RWPE2 (cell line): ENCODE results near the gene PLD2.

ENCODE experiments used
- ATAC-seq: fragments of 200-7000 bp; cut with Tn5 transposase; 3 replicates; pipeline ENCODE4 v1.9.1; 2021; ENCODE audit warnings: low read depth
- DNase-seq: peaks from one replicate; pipeline ENCODE4 v3.0.0-alpha.2; 2020; ENCODE audit warnings: low spot score
- H3K27ac ChIP-seq: fragments of 450-650 bp; 2 replicates; pipeline ENCODE4 v1.5.1; 2017; ENCODE audit warnings: mild to moderate bottlenecking; ENCODE audit not compliant: poor library complexity, severe bottlenecking
- H3K27me3 ChIP-seq: fragments of 250-450 bp; sonication (Bioruptor Pico); 2 replicates; pipeline ENCODE4 v1.5.1; 2021; ENCODE audit warnings: mild to moderate bottlenecking, moderate library complexity; ENCODE audit not compliant: insufficient read depth, poor library complexity, severe bottlenecking
- H3K36me3 ChIP-seq: fragments of 250-450 bp; sonication (Bioruptor Pico); 2 replicates; pipeline ENCODE4 v1.5.1; 2020; ENCODE audit warnings: low read depth, mild to moderate bottlenecking, moderate library complexity
- H3K4me1 ChIP-seq: fragments of 250-450 bp; sonication (Bioruptor Pico); 2 replicates; pipeline ENCODE4 v1.5.1; 2021; ENCODE audit warnings: mild to moderate bottlenecking, moderate library complexity; ENCODE audit not compliant: insufficient read depth, poor library complexity, severe bottlenecking
- H3K4me3 ChIP-seq: fragments of 250-450 bp; sonication (Bioruptor Pico); 2 replicates; pipeline ENCODE4 v1.5.1; 2021; ENCODE audit warnings: mild to moderate bottlenecking, moderate library complexity; ENCODE audit not compliant: severe bottlenecking
- H3K9me3 ChIP-seq: fragments of 250-450 bp; sonication (Bioruptor Pico); 2 replicates; pipeline ENCODE4 v1.5.1; 2021; ENCODE audit warnings: mild to moderate bottlenecking, moderate library complexity; ENCODE audit not compliant: severe bottlenecking
- CTCF ChIP-seq: fragments of 450-650 bp; IDR thresholded peaks from one replicate; pipeline ENCODE4 v1.5.1; 2017; ENCODE audit warnings: mild to moderate bottlenecking, moderate library complexity; ENCODE audit not compliant: poor library complexity, severe bottlenecking

PLD2 gene

DNA sequence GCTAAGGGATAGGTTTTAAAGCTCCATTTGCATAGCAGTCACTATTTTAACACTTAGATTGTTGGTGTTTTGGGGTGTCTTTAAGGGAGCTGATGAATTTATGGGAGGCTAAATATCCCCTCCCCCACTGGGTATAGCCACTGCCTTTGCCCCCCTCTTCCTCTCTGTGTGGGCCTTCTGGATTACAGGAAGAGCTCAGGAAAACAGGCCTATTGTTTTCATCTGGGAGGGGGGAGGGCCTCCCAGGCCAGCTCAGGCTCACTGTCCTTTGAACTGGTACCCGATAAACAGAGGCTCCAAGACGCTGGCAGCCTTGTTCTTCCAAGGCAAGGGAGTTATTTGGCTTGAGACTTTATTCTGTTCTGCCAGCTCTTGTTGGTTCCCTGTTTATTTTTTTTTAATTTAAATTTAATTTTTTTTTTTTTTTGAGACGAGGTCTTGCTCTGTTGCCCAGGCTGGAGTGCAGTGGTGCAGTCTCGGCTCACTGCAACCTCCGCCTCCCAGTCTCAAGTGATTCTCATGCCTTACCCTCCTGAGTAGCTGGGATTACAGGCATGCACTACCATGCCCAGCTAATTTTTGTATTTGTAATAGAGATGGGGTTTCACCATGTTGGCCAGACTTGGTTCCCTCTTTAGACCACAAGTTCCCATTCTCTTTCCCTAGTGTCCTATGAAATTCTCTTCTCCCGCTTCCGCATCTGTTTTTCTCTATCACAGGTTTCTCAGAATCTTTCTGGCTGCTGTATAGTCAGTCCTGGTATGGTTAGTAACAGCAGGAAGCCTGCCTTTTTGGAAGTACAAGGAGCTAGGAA is 51.3 kb downstream of the PLD2 start:
- Histone ChIP-seq H3K4me3 (peak overlapping the region; percentile 27), H3K4me1 (peaks cover 56% of the 10 kb centered on the region), H3K27ac (peak overlapping the region; percentile 95), H3K27me3 (no peaks in the 10 kb centered on the region), H3K9me3 (no peaks in the 10 kb centered on the region), H3K36me3 (peaks cover 35% of the 10 kb centered on the region)
- ATAC-seq = peak; percentile 24; the same call in 1 of the 3 replicates
- no peak for TF ChIP-seq CTCF
- DNase-seq = no peak

DNA sequence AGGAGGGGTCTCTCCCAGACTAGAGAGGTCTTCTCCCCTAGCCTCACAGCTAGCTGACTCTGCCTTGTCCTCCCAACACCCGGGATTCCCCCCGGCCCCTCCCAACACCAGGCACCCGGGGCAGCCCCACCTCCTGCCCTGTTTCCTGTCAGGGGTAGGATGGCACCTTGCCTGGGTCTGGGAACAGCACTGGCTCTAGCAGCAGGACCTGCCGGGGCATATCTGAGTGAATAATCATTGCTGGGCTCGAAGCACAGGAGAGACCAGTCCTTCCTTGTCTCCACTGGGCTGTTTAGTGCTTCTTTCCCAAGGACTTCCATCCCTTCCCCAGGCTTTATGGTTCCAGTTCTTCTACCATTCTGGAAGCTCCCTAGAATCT is 51.9 kb downstream of the PLD2 start:
- H3K9me3 ChIP-seq = no peaks in the 10 kb centered on the region
- no peak for TF ChIP-seq CTCF
- peaks cover 41% of the 10 kb centered on the region for H3K36me3 ChIP-seq
- H3K4me1 ChIP-seq = peaks cover 52% of the 10 kb centered on the region
- no peaks in the 10 kb centered on the region for H3K27me3 ChIP-seq
- DNase-seq (peak; percentile 94), ATAC-seq (peak; percentile 85)
- peak overlapping the region; percentile 95 for H3K27ac ChIP-seq
- H3K4me3 ChIP-seq = peak overlapping the region; percentile 27

DNA sequence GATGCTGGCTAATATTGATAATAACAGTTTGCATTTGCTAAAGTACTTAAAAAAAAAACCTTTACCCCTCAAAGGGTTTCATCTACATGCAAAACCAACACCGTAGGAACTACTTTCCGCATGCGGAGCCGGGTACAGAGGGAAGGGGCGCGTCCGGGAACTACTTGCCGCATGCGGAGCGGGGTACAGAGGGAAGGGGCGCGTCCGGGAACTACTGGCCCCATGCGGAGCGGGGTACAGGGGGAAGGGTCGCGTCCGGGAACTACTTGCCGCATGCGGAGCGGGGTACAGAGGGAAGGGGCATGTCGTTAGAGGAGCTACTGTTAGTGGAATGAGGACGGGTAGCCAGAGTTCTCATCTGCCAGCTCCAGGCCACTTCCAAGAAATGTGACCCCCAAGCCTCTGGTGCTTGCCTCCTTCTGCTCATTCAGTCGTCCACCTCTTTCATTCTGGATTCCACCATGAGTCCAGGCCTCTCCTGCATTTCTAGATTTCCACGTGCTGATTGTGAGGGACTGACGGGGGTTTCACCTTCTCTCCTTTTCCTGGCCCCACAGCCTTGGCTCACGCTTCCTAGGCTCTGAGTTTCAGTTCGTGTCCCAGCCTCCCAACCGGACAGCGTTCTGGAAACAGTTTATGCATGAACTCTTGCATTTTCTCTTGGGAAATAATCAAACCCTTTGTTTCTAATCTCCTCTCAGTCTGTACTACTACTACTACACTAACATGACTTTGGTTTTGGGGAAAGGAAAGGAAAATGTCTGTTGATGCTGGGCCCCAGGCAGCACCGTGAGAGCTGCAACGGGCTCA is 53.1 kb downstream of the PLD2 start:
- DNase-seq (no peak), ATAC-seq (no peak)
- Histone ChIP-seq H3K27ac (peak overlapping the region; percentile 95), H3K4me1 (peaks cover 42% of the 10 kb centered on the region), H3K4me3 (peak overlapping the region; percentile 27), H3K36me3 (peaks cover 47% of the 10 kb centered on the region), H3K9me3 (no peaks in the 10 kb centered on the region), H3K27me3 (no peaks in the 10 kb centered on the region)
- TF ChIP-seq CTCF = no peak

- Histone ChIP-seq H3K27ac (peak overlapping the region; percentile 95), H3K4me1 (peaks cover 41% of the 10 kb centered on the region), H3K27me3 (no peaks in the 10 kb centered on the region), H3K4me3 (peak overlapping the region; percentile 27), H3K9me3 (no peaks in the 10 kb centered on the region), H3K36me3 (peaks cover 53% of the 10 kb centered on the region)
- DNase-seq (no peak), ATAC-seq (no peak)
- no peak for TF ChIP-seq CTCF
Observed at GRCh38 chr17:4860651-4861050, 53.7 kb downstream of the PLD2 start.
